K562 (cell line): ENCODE results near the gene EGLN1. TPM values are rescaled to one million over a fixed set of nuclear protein-coding genes. Genes with fewer than 3 reads are reported as not detected.

Source experiments
- BCOR ChIP-seq: fragments of 450-650 bp; IDR thresholded peaks from 2 replicates; pipeline ENCODE4 v1.6.1; 2016
- CEBPB ChIP-seq: fragments of 450-650 bp; IDR thresholded peaks from 2 replicates; pipeline ENCODE4 v1.6.1; 2016; ENCODE audit warnings: missing genetic modification characterization, missing compliant biosample characterization
- ETV1 ChIP-seq: fragments of 450-650 bp; conservative IDR thresholded peaks from 2 replicates; pipeline ENCODE4 v1.6.1; 2016; ENCODE audit warnings: missing genetic modification characterization, control low read depth, low read depth, missing compliant biosample characterization
- HNRNPH1 ChIP-seq: fragments of 200-400 bp; formaldehyde crosslinking; optimal IDR thresholded peaks from 2 replicates; pipeline ENCODE3; 2017; ENCODE audit warnings: low read depth, mild to moderate bottlenecking, low read length, moderate library complexity
- LCOR ChIP-seq: sonication (generic); formaldehyde crosslinking; IDR thresholded peaks from 2 replicates; pipeline ENCODE4 v1.8.0; 2022; ENCODE audit warnings: mild to moderate bottlenecking, missing genetic modification reagents
- NCOA6 ChIP-seq: fragments of 450-650 bp; IDR thresholded peaks from 2 replicates; pipeline ENCODE4 v1.6.1; 2017; ENCODE audit warnings: mild to moderate bottlenecking
- NFXL1 ChIP-seq: fragments of 450-650 bp; formaldehyde crosslinking; IDR thresholded peaks from 2 replicates; pipeline ENCODE4 v1.4.0; 2021; ENCODE audit warnings: mild to moderate bottlenecking
- SREBF1 ChIP-seq: fragments of 150-350 bp; IDR thresholded peaks from 2 replicates; pipeline ENCODE4 v1.6.1; 2014; ENCODE audit warnings: antibody characterized with exemption, low read depth, low read length, borderline replicate concordance
- ZBTB7A ChIP-seq: IDR thresholded peaks from 2 replicates; pipeline ENCODE4 v1.6.1; 2011; ENCODE audit warnings: low read depth, mild to moderate bottlenecking, low read length, moderate library complexity, borderline replicate concordance; ENCODE audit not compliant: control insufficient read depth
- ZNF121 ChIP-seq: sonication (generic); formaldehyde crosslinking; conservative IDR thresholded peaks from 2 replicates; pipeline ENCODE4 v1.8.0; 2022; ENCODE audit warnings: missing genetic modification reagents
- polyA plus RNA-seq, 8 experiments: library from polyadenylated mRNA; depleted of rRNA in 4 of 8; stranded (reverse) in 5 of 8; unstranded in 3 of 8; fragments of >200 nt; fragmentation: Nextera tagmentation in 2 of 8; fragmentation: Illumina TruSeq in 1 of 8; extraction: Ambion mirVana in 2 of 8; extraction: Trizol in 1 of 8; gene quantifications; 2 replicates each; pipeline versions ENCODE4 v1.2.1 to v1.2.3, GENCODE V29; 2011 to 2014; ENCODE audit warnings: inconsistent platforms in 1 of 8, missing spikeins in 1 of 8
- total RNA-seq, 7 experiments: library from RNA; depleted of rRNA in 6 of 7; stranded (reverse); fragments of >200 nt in 6 of 7; fragmentation: Illumina TruSeq in 2 of 7; extraction: Trizol in 2 of 7; gene quantifications; 2 replicates each; pipeline versions ENCODE4 v1.2.1 to v1.2.3, GENCODE V29; 2011 to 2021; ENCODE audit warnings: low replicate concordance in 1 of 7
- TF ChIP-seq, protein P1 (sequence below): fragments of 150-350 bp; conservative IDR thresholded peaks from 2 replicates; pipeline ENCODE4 v1.6.1; 2014; ENCODE audit warnings: low read length
- TF ChIP-seq, protein P2 (sequence below), 2 experiments: fragments of 450-650 bp; IDR thresholded peaks; 2 replicates each; pipeline ENCODE4 v1.6.1; 2016; ENCODE audit warnings: mild to moderate bottlenecking in 2 of 2, borderline replicate concordance in 1 of 2, low read depth in 1 of 2, moderate library complexity in 1 of 2
- TF ChIP-seq, protein P3 (sequence below), 2 experiments: IDR thresholded peaks; 2 replicates each; pipeline ENCODE4 v1.6.1; 2012; ENCODE audit warnings: improper control_type of control experiment in 2 of 2, low read depth in 2 of 2, low read length in 2 of 2, borderline replicate concordance in 1 of 2

The EGLN1 gene
- total and polyA plus RNA-seq, 9 of the 15 experiments (the other 6 are each of a cell fraction or from before 2014, with no cell fraction given), result 5.2 to 54.3 (median 24.6) TPM

DNA sequence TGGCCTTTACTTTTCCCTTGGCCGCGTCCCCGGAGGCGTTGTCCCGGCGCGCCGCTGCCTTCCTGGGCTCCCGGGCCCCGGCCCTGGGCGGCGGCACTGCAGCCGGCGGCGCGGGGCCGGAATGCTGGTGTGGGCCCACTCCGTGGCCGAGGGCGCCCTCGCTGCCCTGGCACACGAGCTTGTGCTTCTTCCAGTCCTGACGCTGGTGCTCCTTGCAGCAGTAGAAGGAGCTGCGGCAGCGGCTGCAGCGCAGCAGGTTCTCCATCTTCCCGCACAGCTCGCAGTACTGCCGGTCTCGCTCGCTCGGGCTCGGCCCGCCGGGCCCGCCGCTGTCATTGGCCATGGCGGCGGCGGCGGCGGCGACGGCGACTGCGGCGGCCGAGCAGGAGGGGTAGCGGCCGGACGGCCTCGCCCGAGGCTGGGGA is 529 bp downstream of the EGLN1 start (continued):
- TF ChIP-seq, protein P1, sequence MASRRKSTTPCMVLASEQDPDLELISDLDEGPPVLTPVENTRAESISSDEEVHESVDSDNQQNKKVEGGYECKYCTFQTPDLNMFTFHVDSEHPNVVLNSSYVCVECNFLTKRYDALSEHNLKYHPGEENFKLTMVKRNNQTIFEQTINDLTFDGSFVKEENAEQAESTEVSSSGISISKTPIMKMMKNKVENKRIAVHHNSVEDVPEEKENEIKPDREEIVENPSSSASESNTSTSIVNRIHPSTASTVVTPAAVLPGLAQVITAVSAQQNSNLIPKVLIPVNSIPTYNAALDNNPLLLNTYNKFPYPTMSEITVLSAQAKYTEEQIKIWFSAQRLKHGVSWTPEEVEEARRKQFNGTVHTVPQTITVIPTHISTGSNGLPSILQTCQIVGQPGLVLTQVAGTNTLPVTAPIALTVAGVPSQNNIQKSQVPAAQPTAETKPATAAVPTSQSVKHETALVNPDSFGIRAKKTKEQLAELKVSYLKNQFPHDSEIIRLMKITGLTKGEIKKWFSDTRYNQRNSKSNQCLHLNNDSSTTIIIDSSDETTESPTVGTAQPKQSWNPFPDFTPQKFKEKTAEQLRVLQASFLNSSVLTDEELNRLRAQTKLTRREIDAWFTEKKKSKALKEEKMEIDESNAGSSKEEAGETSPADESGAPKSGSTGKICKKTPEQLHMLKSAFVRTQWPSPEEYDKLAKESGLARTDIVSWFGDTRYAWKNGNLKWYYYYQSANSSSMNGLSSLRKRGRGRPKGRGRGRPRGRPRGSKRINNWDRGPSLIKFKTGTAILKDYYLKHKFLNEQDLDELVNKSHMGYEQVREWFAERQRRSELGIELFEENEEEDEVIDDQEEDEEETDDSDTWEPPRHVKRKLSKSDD, result no peak
- TF ChIP-seq ETV1 (tag), result no peak
- TF ChIP-seq NCOA6, result no peak
- 0 out of 2 replicates have a peak, but pooled peaks have one; percentile 39 for TF ChIP-seq ZBTB7A
- TF ChIP-seq, protein P2, sequence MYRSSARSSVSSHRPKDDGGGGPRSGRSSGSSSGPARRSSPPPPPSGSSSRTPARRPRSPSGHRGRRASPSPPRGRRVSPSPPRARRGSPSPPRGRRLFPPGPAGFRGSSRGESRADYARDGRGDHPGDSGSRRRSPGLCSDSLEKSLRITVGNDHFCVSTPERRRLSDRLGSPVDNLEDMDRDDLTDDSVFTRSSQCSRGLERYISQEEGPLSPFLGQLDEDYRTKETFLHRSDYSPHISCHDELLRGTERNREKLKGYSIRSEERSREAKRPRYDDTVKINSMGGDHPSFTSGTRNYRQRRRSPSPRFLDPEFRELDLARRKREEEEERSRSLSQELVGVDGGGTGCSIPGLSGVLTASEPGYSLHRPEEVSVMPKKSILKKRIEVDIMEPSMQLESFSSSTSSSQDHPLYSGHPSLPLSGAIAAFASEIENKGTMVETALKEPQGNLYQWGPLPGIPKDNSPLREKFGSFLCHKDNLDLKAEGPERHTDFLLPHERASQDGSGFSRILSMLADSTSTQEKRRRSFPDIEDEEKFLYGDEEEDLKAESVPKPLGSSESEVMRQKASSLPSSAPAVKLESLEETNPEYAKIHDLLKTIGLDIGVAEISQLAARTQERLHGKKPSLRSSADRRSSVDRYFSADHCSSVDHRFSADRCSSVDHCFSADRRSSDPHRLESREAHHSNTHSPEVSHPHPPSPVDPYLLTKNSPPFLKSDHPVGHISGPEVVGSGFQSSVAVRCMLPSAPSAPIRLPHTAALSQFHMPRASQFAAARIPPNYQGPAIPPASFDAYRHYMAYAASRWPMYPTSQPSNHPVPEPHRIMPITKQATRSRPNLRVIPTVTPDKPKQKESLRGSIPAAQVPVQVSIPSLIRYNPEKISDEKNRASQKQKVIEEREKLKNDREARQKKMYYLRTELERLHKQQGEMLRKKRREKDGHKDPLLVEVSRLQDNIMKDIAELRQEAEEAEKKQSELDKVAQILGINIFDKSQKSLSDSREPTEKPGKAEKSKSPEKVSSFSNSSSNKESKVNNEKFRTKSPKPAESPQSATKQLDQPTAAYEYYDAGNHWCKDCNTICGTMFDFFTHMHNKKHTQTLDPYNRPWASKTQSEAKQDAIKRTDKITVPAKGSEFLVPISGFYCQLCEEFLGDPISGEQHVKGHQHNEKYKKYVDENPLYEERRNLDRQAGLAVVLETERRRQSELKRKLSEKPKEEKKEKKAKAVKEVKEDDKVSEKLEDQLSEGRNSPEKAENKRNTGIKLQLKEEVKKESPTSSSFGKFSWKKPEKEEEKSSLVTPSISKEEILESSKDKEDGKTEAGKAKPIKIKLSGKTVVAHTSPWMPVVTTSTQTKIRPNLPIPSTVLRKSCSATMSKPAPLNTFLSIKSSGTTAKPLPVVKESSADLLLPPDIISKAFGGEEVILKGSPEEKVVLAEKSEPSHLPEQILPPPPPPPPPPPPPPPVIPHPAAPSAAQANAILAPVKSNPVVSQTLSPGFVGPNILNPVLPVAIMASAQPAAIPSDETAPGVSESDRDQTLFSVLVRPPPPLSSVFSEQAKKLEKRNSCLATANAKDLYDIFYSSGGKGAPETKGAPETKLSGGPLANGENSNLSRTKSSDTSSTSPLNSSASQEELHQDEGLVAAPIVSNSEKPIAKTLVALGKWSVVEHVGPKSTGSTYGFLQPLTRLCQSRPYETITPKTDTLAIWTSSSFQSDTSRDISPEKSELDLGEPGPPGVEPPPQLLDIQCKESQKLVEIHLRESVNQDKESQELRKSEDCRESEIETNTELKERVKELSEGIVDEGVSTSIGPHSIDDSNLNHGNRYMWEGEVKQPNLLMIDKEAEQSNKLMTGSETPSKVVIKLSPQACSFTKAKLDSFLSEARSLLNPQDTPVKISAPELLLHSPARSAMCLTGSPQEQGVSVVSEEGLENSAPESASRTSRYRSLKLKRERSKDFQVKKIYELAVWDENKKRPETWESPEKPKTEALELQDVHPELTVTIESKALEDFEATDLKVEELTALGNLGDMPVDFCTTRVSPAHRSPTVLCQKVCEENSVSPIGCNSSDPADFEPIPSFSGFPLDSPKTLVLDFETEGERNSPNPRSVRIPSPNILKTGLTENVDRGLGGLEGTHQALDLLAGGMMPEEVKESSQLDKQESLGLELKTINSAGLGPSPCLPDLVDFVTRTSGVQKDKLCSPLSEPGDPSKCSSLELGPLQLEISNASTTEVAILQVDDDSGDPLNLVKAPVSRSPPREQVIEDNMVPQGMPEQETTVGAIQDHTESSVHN (IDR thresholded peaks at IDR 0.05; ENCODE audit: borderline replicate concordance in 1 of 2, low read depth in 1 of 2), result no peak
- TF ChIP-seq SREBF1, result no peak
- TF ChIP-seq ZNF121 (CRISPR knock-in tag), result no peak
- TF ChIP-seq NFXL1 (CRISPR knock-in tag), result no peak
- no peak for TF ChIP-seq HNRNPH1
- TF ChIP-seq, protein P3, sequence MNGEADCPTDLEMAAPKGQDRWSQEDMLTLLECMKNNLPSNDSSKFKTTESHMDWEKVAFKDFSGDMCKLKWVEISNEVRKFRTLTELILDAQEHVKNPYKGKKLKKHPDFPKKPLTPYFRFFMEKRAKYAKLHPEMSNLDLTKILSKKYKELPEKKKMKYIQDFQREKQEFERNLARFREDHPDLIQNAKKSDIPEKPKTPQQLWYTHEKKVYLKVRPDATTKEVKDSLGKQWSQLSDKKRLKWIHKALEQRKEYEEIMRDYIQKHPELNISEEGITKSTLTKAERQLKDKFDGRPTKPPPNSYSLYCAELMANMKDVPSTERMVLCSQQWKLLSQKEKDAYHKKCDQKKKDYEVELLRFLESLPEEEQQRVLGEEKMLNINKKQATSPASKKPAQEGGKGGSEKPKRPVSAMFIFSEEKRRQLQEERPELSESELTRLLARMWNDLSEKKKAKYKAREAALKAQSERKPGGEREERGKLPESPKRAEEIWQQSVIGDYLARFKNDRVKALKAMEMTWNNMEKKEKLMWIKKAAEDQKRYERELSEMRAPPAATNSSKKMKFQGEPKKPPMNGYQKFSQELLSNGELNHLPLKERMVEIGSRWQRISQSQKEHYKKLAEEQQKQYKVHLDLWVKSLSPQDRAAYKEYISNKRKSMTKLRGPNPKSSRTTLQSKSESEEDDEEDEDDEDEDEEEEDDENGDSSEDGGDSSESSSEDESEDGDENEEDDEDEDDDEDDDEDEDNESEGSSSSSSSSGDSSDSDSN (IDR thresholded peaks at IDR 0.05; ENCODE audit: borderline replicate concordance in 1 of 2, low read depth in 2 of 2, low read length in 2 of 2), result peak; percentile 2 to 34
- no peak for TF ChIP-seq LCOR (CRISPR knock-in tag)
- no peak for TF ChIP-seq BCOR
- no peak for TF ChIP-seq CEBPB
